GM12878 (cell line): ENCODE measurements around the gene PON1. TPM values are rescaled to one million over a fixed set of nuclear protein-coding genes. Genes with fewer than 3 reads are reported as not detected.

Experiments used
- ATAC-seq: fragments of 200-7000 bp; cut with Tn5 transposase; 3 replicates; pipeline ENCODE4 v1.9.1; 2020; ENCODE audit warnings: mild to moderate bottlenecking, moderate library complexity
- BruUV-seq: library from RNA; stranded (reverse); fragments of 400-500 nt; replicated peaks from 2 replicates; lab custom pipeline; 2021; lab: Mats Ljungman, UMichigan
- CTCF ChIA-PET: fragments of 300-600 bp; sonication (Branson Sonifier 250); formaldehyde crosslinking; extraction: SDS; loops from one replicate; lab custom pipeline; 2021; ENCODE audit warnings: inconsistent platforms; lab: Yijun Ruan, JAX
- POLR2A ChIA-PET: fragments of 350-600 bp; formaldehyde crosslinking; extraction: SDS; loops from one replicate; lab custom pipeline; 2021; ENCODE audit warnings: inconsistent platforms; lab: Charles Lee
- RAD21 ChIA-PET: fragments of 300-600 bp; sonication (Branson Sonifier 250); formaldehyde crosslinking; loops from one replicate; lab custom pipeline; 2023; ENCODE audit warnings: antibody characterized with exemption; ENCODE audit not compliant: unreplicated experiment; lab: Charles Lee
- SMC1A ChIA-PET: fragments of 300-600 bp; sonication (Branson Sonifier 250); formaldehyde crosslinking; loops from one replicate; lab custom pipeline; 2023; ENCODE audit not compliant: unreplicated experiment, uncharacterized antibody; lab: Charles Lee
- DNase-seq: peaks from one replicate; pipeline ENCODE4 v3.0.0-alpha.2; 2011; ENCODE audit warnings: low read depth, low spot score
- FAIRE-seq: peaks from 3 replicates; lab custom pipeline; 2011; peaks lifted over from hg19 to GRCh38; lab: Jason Lieb, UNC
- H2AFZ ChIP-seq: 2 replicates; pipeline ENCODE4 v1.6.0; 2011; ENCODE audit warnings: low read depth, low read length, control low read depth; ENCODE audit not compliant: control insufficient read depth
- H3K27ac ChIP-seq: 2 replicates; pipeline ENCODE4 v1.5.1; 2011; ENCODE audit warnings: control low read depth; ENCODE audit not compliant: control insufficient read depth, insufficient read depth
- H3K27me3 ChIP-seq, 2 experiments: replicated peaks in 1 of 2; 2 replicates each; pipeline versions ENCODE4 v1.6.0 to v1.6.1; 2011; ENCODE audit warnings: low read length in 1 of 2; ENCODE audit not compliant: control insufficient read depth in 2 of 2, insufficient read depth in 2 of 2
- H3K36me3 ChIP-seq, 2 experiments: 2 replicates each; pipeline ENCODE4 v1.5.1; 2011; ENCODE audit warnings: low read length in 1 of 2; ENCODE audit not compliant: control insufficient read depth in 2 of 2, insufficient read depth in 2 of 2
- H3K4me1 ChIP-seq: 2 replicates; pipeline ENCODE4 v1.6.1; 2011; ENCODE audit warnings: mild to moderate bottlenecking, low read length, moderate library complexity, mixed read lengths; ENCODE audit not compliant: control insufficient read depth, insufficient read depth
- H3K4me2 ChIP-seq: 2 replicates; pipeline ENCODE4 v1.6.0; 2011; ENCODE audit warnings: control low read depth; ENCODE audit not compliant: control insufficient read depth, insufficient read depth
- H3K4me3 ChIP-seq: fragments of 200-600 bp; sonication (generic); 2 replicates; pipeline ENCODE4 v1.5.1; 2016
- H3K79me2 ChIP-seq: 2 replicates; pipeline ENCODE4 v1.6.0; 2011; ENCODE audit warnings: low read length; ENCODE audit not compliant: control insufficient read depth, insufficient read depth
- H3K9ac ChIP-seq: 2 replicates; pipeline ENCODE4 v1.8.0; 2011; ENCODE audit warnings: low read length, control low read depth, mixed read lengths; ENCODE audit not compliant: control insufficient read depth, insufficient read depth
- H3K9me3 ChIP-seq: replicated peaks from 3 replicates; pipeline ENCODE4 v1.5.1; 2011; ENCODE audit warnings: mild to moderate bottlenecking, low read length; ENCODE audit not compliant: control insufficient read depth, insufficient read depth
- H4K20me1 ChIP-seq: 2 replicates; pipeline ENCODE4 v1.6.0; 2011; ENCODE audit not compliant: control insufficient read depth, insufficient read depth
- ATF2 ChIP-seq: IDR thresholded peaks from 2 replicates; pipeline ENCODE4 v1.6.1; 2012; ENCODE audit warnings: low read length, inconsistent platforms
- ATF7 ChIP-seq: fragments of 450-650 bp; IDR thresholded peaks from 2 replicates; pipeline ENCODE4 v1.6.1; 2016; ENCODE audit warnings: low read depth, mild to moderate bottlenecking
- IRF4 ChIP-seq: IDR thresholded peaks from 2 replicates; pipeline ENCODE4 v1.6.1; 2011; ENCODE audit warnings: low read depth, low read length
- MEF2B ChIP-seq: fragments of 450-650 bp; IDR thresholded peaks from 2 replicates; pipeline ENCODE4 v1.6.1; 2018; ENCODE audit warnings: mild to moderate bottlenecking, moderate library complexity; ENCODE audit not compliant: partially characterized antibody, poor library complexity, severe bottlenecking
- MLLT1 ChIP-seq: fragments of 450-650 bp; IDR thresholded peaks from 2 replicates; pipeline ENCODE4 v1.6.1; 2016; ENCODE audit warnings: mild to moderate bottlenecking
- NFIC ChIP-seq: IDR thresholded peaks from 2 replicates; pipeline ENCODE4 v1.6.1; 2012; ENCODE audit warnings: low read depth, mild to moderate bottlenecking, inconsistent platforms, low read length, moderate library complexity
- PAX8 ChIP-seq: fragments of 450-650 bp; IDR thresholded peaks from 2 replicates; pipeline ENCODE4 v1.6.1; 2017; ENCODE audit warnings: mild to moderate bottlenecking, moderate library complexity
- PKNOX1 ChIP-seq: fragments of 450-650 bp; IDR thresholded peaks from 2 replicates; pipeline ENCODE4 v1.6.1; 2016; ENCODE audit warnings: mild to moderate bottlenecking
- PML ChIP-seq: IDR thresholded peaks from 2 replicates; pipeline ENCODE4 v1.6.1; 2012; ENCODE audit warnings: low read length, inconsistent platforms
- POU2F2 ChIP-seq: IDR thresholded peaks from 3 replicates; pipeline ENCODE4 v1.6.1; 2011; ENCODE audit warnings: low read depth, mild to moderate bottlenecking, low read length, borderline replicate concordance
- RELB ChIP-seq: fragments of 450-650 bp; IDR thresholded peaks from 2 replicates; pipeline ENCODE4 v1.6.1; 2017; ENCODE audit warnings: low read depth, mild to moderate bottlenecking, moderate library complexity
- SRF ChIP-seq, 2 experiments: IDR thresholded peaks; 2 replicates each; pipeline ENCODE4 v1.6.1; 2011; ENCODE audit warnings: low read depth in 2 of 2, low read length in 2 of 2, mild to moderate bottlenecking in 1 of 2, moderate library complexity in 1 of 2
- WGBS: methylation state at CpG from one replicate; pipeline ENCODE4 v1.1.6; 2016; ENCODE audit warnings: low lambda C conversion rate; ENCODE audit not compliant: insufficient replicate concordance, insufficient coverage; ENCODE audit errors: missing lambda C conversion rate; 5-methylcytosine and 5-hydroxymethylcytosine counted together
- in situ Hi-C: fragments of 300-500 bp; cut with MboI; formaldehyde crosslinking; loops from 9 replicates; pipeline ENCODE4 v1.14.3; 2018; ENCODE audit warnings: mixed read lengths
- intact Hi-C: fragments of 100-400 bp; cut with micrococcal nuclease; formaldehyde crosslinking; loops from one replicate; pipeline ENCODE4 v1.14.2; 2022; ENCODE audit not compliant: unreplicated experiment
- polyA plus RNA-seq, 11 experiments: library from polyadenylated mRNA; depleted of rRNA in 4 of 11; unstranded in 6 of 11; stranded (reverse) in 5 of 11; fragments of >200 nt; fragmentation: Nextera tagmentation in 4 of 11; fragmentation: Illumina TruSeq in 1 of 11; extraction: Ambion mirVana in 4 of 11; extraction: Trizol in 1 of 11; gene quantifications; 1 replicate in 1 of 11; 2 replicates in 10 of 11; pipeline versions ENCODE4 v1.2.1 to v1.2.3, GENCODE V29; 2011 to 2016; ENCODE audit warnings: inconsistent platforms in 2 of 11, missing spikeins in 2 of 11, low read depth in 1 of 11
- total RNA-seq, 4 experiments: library from RNA; depleted of rRNA in 3 of 4; stranded (reverse); fragments of >200 nt in 3 of 4; fragmentation: Illumina TruSeq in 1 of 4; extraction: Trizol in 1 of 4; gene quantifications; 2 replicates each; pipeline versions ENCODE4 v1.2.1 to v1.2.3, GENCODE V29; 2013 to 2021

The PON1 gene
- total and polyA plus RNA-seq, 10 of the 15 experiments (the other 5 are each of a cell fraction or from before 2014, with no cell fraction given): 0.10 to 0.26 (median 0.23) TPM; not detected in 4

GRCh38 chr7:95330204-95330960, 6.0 kb upstream of the PON1 start:
- H2AFZ ChIP-seq: peak overlapping the region; percentile 93
- peaks cover 3% of the 10 kb centered on the region for H3K4me1 ChIP-seq
- CTCF ChIA-PET: interaction anchor here (0.9 kb wide), 1 partner anchor 22 kb away, joined by 3 read pairs; no protein-coding TSS in a partner anchor
- RAD21 ChIA-PET: interaction anchor here (1.4 to 1.9 kb wide), 2 partner anchors 14 to 147 kb away, joined by 3 to 8 read pairs; no protein-coding TSS in a partner anchor
- SMC1A ChIA-PET: interaction anchor here (0.6 to 3.3 kb wide), 14 partner anchors 8 to 149 kb away, joined by 3 to 12 read pairs (median 4); no protein-coding TSS in a partner anchor
- POLR2A ChIA-PET: no interaction called here
- H3K27me3 ChIP-seq: no peaks in the 10 kb centered on the region
- intact Hi-C loops (no loop called here), in situ Hi-C loops (no loop called here)
- 0 out of 2 replicates have a peak, but pooled peaks have one; percentile 1 for TF ChIP-seq NFIC
- TF ChIP-seq IRF4: 0 out of 2 replicates have a peak, but pooled peaks have one; percentile 32
- TF ChIP-seq ATF2: peak; percentile 56; the same call in 1 of the 2 replicates
- TF ChIP-seq RELB: 0 out of 2 replicates have a peak, but pooled peaks have one; percentile 27
- TF ChIP-seq PAX8: no peak
- peak; percentile 55; the same call in 1 of the 2 replicates for TF ChIP-seq MLLT1
- no peak for TF ChIP-seq PML
- peak in 1 of 2 experiments; percentile 82; a peak in 1 of 4 replicates for TF ChIP-seq SRF (IDR thresholded peaks at IDR 0.05; ENCODE audit: low read depth in 2 of 2, low read length in 2 of 2)
- peak; percentile 22 for TF ChIP-seq MEF2B
- peak; percentile 85; the same call in 1 of the 2 replicates for TF ChIP-seq ATF7
- no peak for TF ChIP-seq POU2F2
- TF ChIP-seq PKNOX1: peak; percentile 35; the same call in 1 of the 2 replicates
- 1% methylated on average over 4 of the region's 4 CpGs for WGBS
- FAIRE-seq: peak; percentile 90
- DNase-seq: peak; percentile 33
- no peaks in the 10 kb centered on the region; the same call in 2 of the 3 replicates for H3K9me3 ChIP-seq
- H4K20me1 ChIP-seq: no peaks in the 10 kb centered on the region
- no TSS peak for BruUV-seq
- no peaks in the 10 kb centered on the region for H3K36me3 ChIP-seq
- H3K27ac ChIP-seq: no peak overlapping the region; the same call in 1 of the 2 replicates
- peak; percentile 98 for ATAC-seq
- H3K79me2 ChIP-seq: no peaks in the 10 kb centered on the region
- no peak overlapping the region; the same call in 1 of the 2 replicates for H3K9ac ChIP-seq
- peak overlapping the region; percentile 69 for H3K4me2 ChIP-seq
- H3K4me3 ChIP-seq: peak overlapping the region; percentile 16; the same call in 1 of the 2 replicates
